A673 (cell line): ENCODE measurements around the gene RAD51AP2.

Experiments
- EZH2 ChIP-seq: fragments of 200-600 bp; sonication (generic); IDR thresholded peaks from 2 replicates; pipeline ENCODE4 v1.6.1; 2017; ENCODE audit warnings: borderline replicate concordance, low read depth, mild to moderate bottlenecking, mixed read lengths, antibody characterized with exemption, low read length; ENCODE audit not compliant: poor library complexity, severe bottlenecking
- TF ChIP-seq, protein P1 (sequence below): fragments of 300-800, 200-600 bp; sonication (generic); conservative IDR thresholded peaks from 2 replicates; pipeline ENCODE4 v1.5.1; 2017; ENCODE audit warnings: low read depth, mild to moderate bottlenecking, antibody characterized with exemption, low read length, moderate library complexity, mixed read lengths

DNA sequence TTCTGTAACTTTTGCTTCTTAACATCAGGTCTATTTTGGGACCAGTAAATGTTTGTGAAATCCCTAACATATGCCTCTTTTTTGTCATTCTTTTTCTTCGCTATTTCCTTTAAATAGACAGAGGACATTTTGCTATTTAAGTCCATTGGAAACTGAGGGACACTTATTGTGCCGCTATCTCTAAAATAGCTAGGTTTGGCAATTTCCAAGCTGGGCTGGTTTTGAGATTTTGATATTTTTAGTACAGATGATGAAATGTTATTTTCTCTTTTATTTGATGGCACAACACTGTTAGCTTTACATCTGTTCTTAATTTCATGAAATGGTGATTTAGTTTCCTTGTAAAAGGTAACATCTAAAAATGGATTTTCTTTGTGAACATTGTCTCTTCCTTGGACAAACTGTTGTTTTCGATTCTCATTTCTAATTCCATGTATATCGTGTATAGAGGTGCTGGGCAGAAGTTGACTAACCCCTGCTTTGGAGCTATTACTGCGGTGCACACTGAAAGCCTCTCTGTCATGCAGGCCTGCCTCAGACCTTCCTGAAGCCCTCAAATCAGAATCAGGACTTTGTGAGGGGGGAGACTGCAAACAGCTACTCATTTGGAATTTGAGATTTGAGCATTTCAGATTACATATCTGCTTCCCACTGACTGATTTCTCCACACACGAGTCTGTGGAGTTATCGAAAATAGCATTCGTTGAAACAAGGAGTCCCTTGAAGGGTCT lies 594 bp downstream of the RAD51AP2 start:
- TF ChIP-seq, protein P1, sequence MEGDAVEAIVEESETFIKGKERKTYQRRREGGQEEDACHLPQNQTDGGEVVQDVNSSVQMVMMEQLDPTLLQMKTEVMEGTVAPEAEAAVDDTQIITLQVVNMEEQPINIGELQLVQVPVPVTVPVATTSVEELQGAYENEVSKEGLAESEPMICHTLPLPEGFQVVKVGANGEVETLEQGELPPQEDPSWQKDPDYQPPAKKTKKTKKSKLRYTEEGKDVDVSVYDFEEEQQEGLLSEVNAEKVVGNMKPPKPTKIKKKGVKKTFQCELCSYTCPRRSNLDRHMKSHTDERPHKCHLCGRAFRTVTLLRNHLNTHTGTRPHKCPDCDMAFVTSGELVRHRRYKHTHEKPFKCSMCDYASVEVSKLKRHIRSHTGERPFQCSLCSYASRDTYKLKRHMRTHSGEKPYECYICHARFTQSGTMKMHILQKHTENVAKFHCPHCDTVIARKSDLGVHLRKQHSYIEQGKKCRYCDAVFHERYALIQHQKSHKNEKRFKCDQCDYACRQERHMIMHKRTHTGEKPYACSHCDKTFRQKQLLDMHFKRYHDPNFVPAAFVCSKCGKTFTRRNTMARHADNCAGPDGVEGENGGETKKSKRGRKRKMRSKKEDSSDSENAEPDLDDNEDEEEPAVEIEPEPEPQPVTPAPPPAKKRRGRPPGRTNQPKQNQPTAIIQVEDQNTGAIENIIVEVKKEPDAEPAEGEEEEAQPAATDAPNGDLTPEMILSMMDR, result no peak
- TF ChIP-seq EZH2, result no peak
